Liver (tissue), 9 donors: ENCODE data around the gene PCDHGB4. TPM values are rescaled to one million over a fixed set of nuclear protein-coding genes. Genes with fewer than 3 reads are reported as not detected.

Experiments used
- DNase-seq: peaks from one replicate; pipeline ENCODE4 v3.0.0-alpha.2; 2017; ENCODE audit warnings: low spot score
- H3K27ac ChIP-seq, 2 donors: one replicate each; pipeline ENCODE4 v1.7.0; 2013; ENCODE audit warnings: inconsistent platforms in 2 of 2, low read length in 2 of 2, control low read depth in 1 of 2, low read depth in 1 of 2, mild to moderate bottlenecking in 1 of 2
- H3K27me3 ChIP-seq, 4 donors: one replicate each; pipeline versions ENCODE4 v1.6.1 to v1.7.0; 2013; ENCODE audit warnings: low read length in 3 of 4, inconsistent platforms in 1 of 4, mild to moderate bottlenecking in 1 of 4, moderate library complexity in 1 of 4; ENCODE audit not compliant: control insufficient read depth in 4 of 4, insufficient read depth in 4 of 4
- H3K36me3 ChIP-seq, 4 donors: one replicate each; pipeline versions ENCODE4 v1.6.1 to v1.7.0; 2013; ENCODE audit warnings: low read length in 3 of 4, mild to moderate bottlenecking in 3 of 4, low read depth in 1 of 4, moderate library complexity in 1 of 4; ENCODE audit not compliant: control insufficient read depth in 4 of 4, insufficient read depth in 3 of 4
- H3K4me1 ChIP-seq, 4 donors: one replicate each; pipeline versions ENCODE4 v1.6.1 to v1.7.0; 2013; ENCODE audit warnings: low read length in 3 of 4, mild to moderate bottlenecking in 3 of 4, moderate library complexity in 1 of 4; ENCODE audit not compliant: control insufficient read depth in 4 of 4, insufficient read depth in 4 of 4
- H3K4me3 ChIP-seq, 3 donors: one replicate each; pipeline versions ENCODE4 v1.6.1 to v1.7.0; 2013; ENCODE audit warnings: low read length in 3 of 3, control low read depth in 1 of 3, low read depth in 1 of 3, mild to moderate bottlenecking in 1 of 3
- H3K9ac ChIP-seq, 2 donors: one replicate each; pipeline ENCODE4 v1.7.0; 2013; ENCODE audit warnings: low read length in 2 of 2, mild to moderate bottlenecking in 2 of 2, moderate library complexity in 2 of 2, control low read depth in 1 of 2, low read depth in 1 of 2
- H3K9me3 ChIP-seq, 4 donors: one replicate each; pipeline versions ENCODE4 v1.6.1 to v1.7.0; 2013; ENCODE audit warnings: low read length in 3 of 4; ENCODE audit not compliant: control insufficient read depth in 4 of 4
- ATF3 ChIP-seq: IDR thresholded peaks from 2 replicates; pipeline ENCODE4 v1.6.1; 2016; ENCODE audit warnings: antibody characterized with exemption
- CTCF ChIP-seq: fragments of 150-350 bp; IDR thresholded peaks from 2 replicates; pipeline ENCODE4 v1.5.1; 2017; ENCODE audit warnings: improper control_type of control experiment, low read depth, low read length; ENCODE audit not compliant: missing input control
- EGR1 ChIP-seq, 2 donors: IDR thresholded peaks; 2 replicates each; pipeline ENCODE4 v1.6.1; 2016 to 2018; ENCODE audit warnings: antibody characterized with exemption in 2 of 2, low read depth in 2 of 2
- FOXA1 ChIP-seq: IDR thresholded peaks from 2 replicates; pipeline ENCODE4 v1.6.1; 2016; ENCODE audit warnings: antibody characterized with exemption
- FOXA2 ChIP-seq: IDR thresholded peaks from 2 replicates; pipeline ENCODE4 v1.6.1; 2016; ENCODE audit warnings: antibody characterized with exemption
- GABPA ChIP-seq, 2 donors: IDR thresholded peaks in 1 of 2; conservative IDR thresholded peaks in 1 of 2; 2 replicates each; pipeline ENCODE4 v1.6.1; 2016; ENCODE audit warnings: antibody characterized with exemption in 2 of 2, mild to moderate bottlenecking in 1 of 2, moderate library complexity in 1 of 2
- HNF4A ChIP-seq, 2 donors: conservative IDR thresholded peaks; 2 replicates each; pipeline ENCODE4 v1.6.1; 2016; ENCODE audit warnings: antibody characterized with exemption in 2 of 2, mild to moderate bottlenecking in 2 of 2
- HNF4G ChIP-seq: IDR thresholded peaks from 2 replicates; pipeline ENCODE4 v1.6.1; 2016; ENCODE audit warnings: antibody characterized with exemption
- JUND ChIP-seq, 2 donors: IDR thresholded peaks; 2 replicates each; pipeline ENCODE4 v1.6.1; 2016; ENCODE audit warnings: antibody characterized with exemption in 2 of 2
- NR2F2 ChIP-seq: IDR thresholded peaks from 2 replicates; pipeline ENCODE4 v1.6.1; 2016; ENCODE audit warnings: antibody characterized with exemption
- RAD21 ChIP-seq, 2 donors: IDR thresholded peaks; 2 replicates each; pipeline ENCODE4 v1.6.1; 2016; ENCODE audit warnings: antibody characterized with exemption in 2 of 2, mild to moderate bottlenecking in 2 of 2
- REST ChIP-seq: IDR thresholded peaks from 2 replicates; pipeline ENCODE4 v1.6.1; 2016; ENCODE audit warnings: antibody characterized with exemption, mild to moderate bottlenecking
- RXRA ChIP-seq, 2 donors: IDR thresholded peaks; 2 replicates each; pipeline ENCODE4 v1.6.1; 2017 to 2018; ENCODE audit warnings: antibody characterized with exemption in 2 of 2, mild to moderate bottlenecking in 1 of 2
- SP1 ChIP-seq: IDR thresholded peaks from 2 replicates; pipeline ENCODE4 v1.6.1; 2018; ENCODE audit warnings: antibody characterized with exemption, mild to moderate bottlenecking
- TAF1 ChIP-seq: conservative IDR thresholded peaks from 2 replicates; pipeline ENCODE4 v1.6.1; 2016; ENCODE audit warnings: antibody characterized with exemption, mild to moderate bottlenecking
- YY1 ChIP-seq: IDR thresholded peaks from 2 replicates; pipeline ENCODE4 v1.6.1; 2016; ENCODE audit warnings: antibody characterized with exemption, mild to moderate bottlenecking
- WGBS: extraction: QIAGEN DNeasy Blood & Tissue Kit; methylation state at CpG from one replicate; pipeline ENCODE4 v1.1.7; 2013; 5-methylcytosine and 5-hydroxymethylcytosine counted together
- polyA plus RNA-seq, 2 donors: library from polyadenylated mRNA; stranded (reverse) in 1 of 2; unstranded in 1 of 2; fragments of 200-250 nt in 1 of 2; fragments of >200 nt in 1 of 2; fragmentation: Nextera tagmentation in 1 of 2; extraction: Ambion mirVana in 1 of 2; gene quantifications; one replicate each; pipeline versions ENCODE4 v1.2.1 to v1.2.3, GENCODE V29; 2013 to 2015
- total RNA-seq, 2 donors: library from RNA; depleted of rRNA; stranded (reverse); fragments of >200 nt; gene quantifications; one replicate each; pipeline ENCODE4 v1.2.3, GENCODE V29; 2014
- TF ChIP-seq, protein P1 (sequence below): IDR thresholded peaks from 2 replicates; pipeline ENCODE4 v1.6.1; 2016; ENCODE audit warnings: antibody characterized with exemption
- TF ChIP-seq, protein P2 (sequence below): IDR thresholded peaks from 2 replicates; pipeline ENCODE4 v1.6.1; 2016; ENCODE audit warnings: antibody characterized with exemption
- donor health status: healthy.
- donor health status: healthy.
- donor health status: healthy.
- donor health status: healthy.
- donor health status: healthy.

Gene PCDHGB4
- total and polyA plus RNA-seq, 4 donors: 0.76 to 2.8 (median 1.6) TPM

DNA sequence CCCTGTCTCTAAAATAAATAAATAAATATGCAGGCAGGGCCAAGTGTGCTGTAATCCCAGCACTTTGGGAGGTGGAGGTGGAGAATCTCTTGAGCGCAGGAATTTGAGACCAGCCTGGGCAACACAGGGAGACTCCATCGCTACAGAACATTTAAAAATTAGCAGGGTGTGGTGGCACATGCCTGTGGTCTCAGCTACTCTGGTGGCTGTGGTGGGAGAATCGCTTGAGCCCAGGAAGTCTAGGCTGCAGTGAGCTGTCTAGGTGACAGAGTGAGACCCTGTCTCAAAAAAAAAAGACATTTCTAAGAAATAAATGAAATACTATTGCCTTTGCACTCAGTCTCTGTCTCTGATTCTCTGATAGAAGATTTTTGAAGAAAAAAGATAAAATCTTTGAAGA lies 24.1 kb downstream of the PCDHGB4 start:
- Histone ChIP-seq H3K9ac (no peak overlapping the region), H3K9me3 (peaks cover 23 to 56% (median 27%) of the 10 kb centered on the region in 4 donors), H3K4me3 (no peak overlapping the region), H3K27me3 (peaks cover 0 to 2% (median 0%) of the 10 kb centered on the region in 4 donors), H3K4me1 (peaks cover 0 to 6% (median 2%) of the 10 kb centered on the region in 4 donors), H3K27ac (no peak overlapping the region), H3K36me3 (no peaks in the 10 kb centered on the region)
- 81% methylated on average over 3 of the region's 3 CpGs for WGBS
- no peak for DNase-seq
- TF ChIP-seq RXRA (IDR thresholded peaks at IDR 0.05) (no peak), RAD21 (IDR thresholded peaks at IDR 0.05) (no peak), ATF3 (no peak), JUND (IDR thresholded peaks at IDR 0.05) (no peak), HNF4G (no peak), CTCF (no peak), NR2F2 (no peak), FOXA2 (no peak), TAF1 (no peak), REST (no peak), EGR1 (IDR thresholded peaks at IDR 0.05; ENCODE audit: low read depth in 2 of 2) (no peak), GABPA (IDR thresholded peaks at IDR 0.05 in 1 of 2, conservative IDR thresholded peaks at IDR 0.05 in 1 of 2) (no peak), FOXA1 (no peak), HNF4A (conservative IDR thresholded peaks at IDR 0.05) (no peak), SP1 (no peak), YY1 (no peak)
- TF ChIP-seq, protein P1, sequence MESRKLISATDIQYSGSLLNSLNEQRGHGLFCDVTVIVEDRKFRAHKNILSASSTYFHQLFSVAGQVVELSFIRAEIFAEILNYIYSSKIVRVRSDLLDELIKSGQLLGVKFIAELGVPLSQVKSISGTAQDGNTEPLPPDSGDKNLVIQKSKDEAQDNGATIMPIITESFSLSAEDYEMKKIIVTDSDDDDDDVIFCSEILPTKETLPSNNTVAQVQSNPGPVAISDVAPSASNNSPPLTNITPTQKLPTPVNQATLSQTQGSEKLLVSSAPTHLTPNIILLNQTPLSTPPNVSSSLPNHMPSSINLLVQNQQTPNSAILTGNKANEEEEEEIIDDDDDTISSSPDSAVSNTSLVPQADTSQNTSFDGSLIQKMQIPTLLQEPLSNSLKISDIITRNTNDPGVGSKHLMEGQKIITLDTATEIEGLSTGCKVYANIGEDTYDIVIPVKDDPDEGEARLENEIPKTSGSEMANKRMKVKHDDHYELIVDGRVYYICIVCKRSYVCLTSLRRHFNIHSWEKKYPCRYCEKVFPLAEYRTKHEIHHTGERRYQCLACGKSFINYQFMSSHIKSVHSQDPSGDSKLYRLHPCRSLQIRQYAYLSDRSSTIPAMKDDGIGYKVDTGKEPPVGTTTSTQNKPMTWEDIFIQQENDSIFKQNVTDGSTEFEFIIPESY: no peak
- TF ChIP-seq, protein P2, sequence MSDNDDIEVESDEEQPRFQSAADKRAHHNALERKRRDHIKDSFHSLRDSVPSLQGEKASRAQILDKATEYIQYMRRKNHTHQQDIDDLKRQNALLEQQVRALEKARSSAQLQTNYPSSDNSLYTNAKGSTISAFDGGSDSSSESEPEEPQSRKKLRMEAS: no peak
